Astrocyte (in vitro differentiated cells and primary cell): ENCODE data around the gene PRR29. TPM values are rescaled to one million over a fixed set of nuclear protein-coding genes. Genes with fewer than 3 reads are reported as not detected.
"Not testable (repeated sequence)": the region's sequence is repeated elsewhere in the genome, so short reads cannot be mapped to it uniquely, and the experiment has no call there.

Experiments
- DNase-seq: peaks from one replicate; pipeline ENCODE4 v3.0.0-alpha.2; 2010; ENCODE audit warnings: low read depth
- FAIRE-seq: peaks from 2 replicates; lab custom pipeline; 2011; peaks lifted over from hg19 to GRCh38; lab: Jason Lieb, UNC
- H2AFZ ChIP-seq: 2 replicates; pipeline ENCODE4 v1.6.0; 2012; ENCODE audit warnings: low read depth, low read length, inconsistent platforms
- H3K27ac ChIP-seq: 2 replicates; pipeline ENCODE4 v1.5.1; 2011; ENCODE audit warnings: low read depth, low read length, inconsistent platforms
- H3K27me3 ChIP-seq: 2 replicates; pipeline ENCODE4 v1.6.0; 2011; ENCODE audit warnings: low read length, inconsistent platforms; ENCODE audit not compliant: insufficient read depth
- H3K36me3 ChIP-seq: 2 replicates; pipeline ENCODE4 v1.5.1; 2011; ENCODE audit warnings: low read length, inconsistent platforms; ENCODE audit not compliant: insufficient read depth
- H3K4me1 ChIP-seq: 2 replicates; pipeline ENCODE4 v1.5.1; 2011; ENCODE audit warnings: low read length, inconsistent platforms; ENCODE audit not compliant: insufficient read depth
- H3K4me2 ChIP-seq: 2 replicates; pipeline ENCODE4 v1.6.0; 2012; ENCODE audit warnings: low read length, inconsistent platforms
- H3K4me3 ChIP-seq: 2 replicates; pipeline ENCODE4 v1.5.1; 2011; ENCODE audit warnings: low read depth, mild to moderate bottlenecking, low read length, inconsistent platforms; ENCODE audit not compliant: insufficient read depth
- H3K79me2 ChIP-seq: 2 replicates; pipeline ENCODE4 v1.6.0; 2012; ENCODE audit warnings: mild to moderate bottlenecking, low read length, inconsistent platforms; ENCODE audit not compliant: insufficient read depth
- H3K9ac ChIP-seq: 2 replicates; pipeline ENCODE4 v1.6.0; 2012; ENCODE audit warnings: mild to moderate bottlenecking, low read length, inconsistent platforms
- H3K9me3 ChIP-seq: 2 replicates; pipeline ENCODE4 v1.5.1; 2012; ENCODE audit warnings: low read depth, mild to moderate bottlenecking, low read length, inconsistent platforms; ENCODE audit not compliant: insufficient read depth
- H4K20me1 ChIP-seq: 2 replicates; pipeline ENCODE4 v1.6.0; 2012; ENCODE audit warnings: low read length, inconsistent platforms; ENCODE audit not compliant: insufficient read depth
- H3K27ac Mint-ChIP-seq: one replicate; pipeline ENCODE4 v1.8.0; 2021; ENCODE audit warnings: mild to moderate bottlenecking, mixed read lengths; ENCODE audit not compliant: unreplicated experiment
- H3K27me3 Mint-ChIP-seq: one replicate; pipeline ENCODE4 v1.8.0; 2021; ENCODE audit warnings: low read depth, mixed read lengths; ENCODE audit not compliant: unreplicated experiment
- H3K36me3 Mint-ChIP-seq: one replicate; pipeline ENCODE4 v1.8.0; 2021; ENCODE audit warnings: low read depth, mixed read lengths; ENCODE audit not compliant: unreplicated experiment
- H3K4me1 Mint-ChIP-seq: one replicate; pipeline ENCODE4 v1.8.0; 2021; ENCODE audit warnings: low read depth, mixed read lengths; ENCODE audit not compliant: unreplicated experiment
- H3K4me3 Mint-ChIP-seq: one replicate; pipeline ENCODE4 v1.8.0; 2021; ENCODE audit warnings: mild to moderate bottlenecking, moderate library complexity, mixed read lengths; ENCODE audit not compliant: unreplicated experiment
- H3K9me3 Mint-ChIP-seq: one replicate; pipeline ENCODE4 v1.8.0; 2021; ENCODE audit warnings: mild to moderate bottlenecking, mixed read lengths; ENCODE audit not compliant: unreplicated experiment
- CTCF ChIP-seq: IDR thresholded peaks from 2 replicates; pipeline ENCODE4 v1.5.1; 2011; ENCODE audit warnings: low read depth, mild to moderate bottlenecking, inconsistent platforms, low read length, moderate library complexity; ENCODE audit not compliant: insufficient read depth
- EZH2 ChIP-seq: IDR thresholded peaks from 2 replicates; pipeline ENCODE4 v1.6.1; 2012; ENCODE audit warnings: mild to moderate bottlenecking, low read length, inconsistent platforms; ENCODE audit not compliant: insufficient read depth
- total RNA-seq: library from RNA; stranded (reverse); gene quantifications from 2 replicates; pipeline ENCODE4 v1.2.1, GENCODE V29; 2021

PRR29 gene
- total RNA-seq, 1 donor from 2014 or later = 0.54 TPM

GRCh38 chr17:64017381-64017980, 19.3 kb downstream of the PRR29 start:
- H3K4me2 ChIP-seq = no peak overlapping the region
- no peaks in the 10 kb centered on the region for H3K4me1 ChIP-seq
- H3K79me2 ChIP-seq = no peaks in the 10 kb centered on the region
- Mint-ChIP-seq H3K27ac (no peak overlapping the region), H3K4me1 (peaks cover 3% of the 10 kb centered on the region), H3K4me3 (no peak overlapping the region), H3K27me3 (peaks cover 6% of the 10 kb centered on the region), H3K36me3 (no peaks in the 10 kb centered on the region), H3K9me3 (no peaks in the 10 kb centered on the region)
- H4K20me1 ChIP-seq = no peaks in the 10 kb centered on the region
- H3K27ac ChIP-seq = no peak overlapping the region
- TF ChIP-seq CTCF (no peak), EZH2 (no peak)
- no peak overlapping the region for H3K9ac ChIP-seq
- H3K36me3 ChIP-seq = no peaks in the 10 kb centered on the region
- no peak overlapping the region for H2AFZ ChIP-seq
- DNase-seq (no peak), FAIRE-seq (no peak)
- H3K27me3 ChIP-seq = peaks cover 11% of the 10 kb centered on the region
- H3K9me3 ChIP-seq = no peaks in the 10 kb centered on the region
- H3K4me3 ChIP-seq = no peak overlapping the region

- H3K4me1 Mint-ChIP-seq, H3K4me3 Mint-ChIP-seq, H4K20me1 ChIP-seq, H3K27me3 Mint-ChIP-seq, H3K9me3 ChIP-seq, H3K4me2 ChIP-seq, DNase-seq, H3K9me3 Mint-ChIP-seq, H3K79me2 ChIP-seq, H2AFZ ChIP-seq, H3K36me3 Mint-ChIP-seq, FAIRE-seq, H3K4me3 ChIP-seq, H3K27ac ChIP-seq, H3K27ac Mint-ChIP-seq, H3K4me1 ChIP-seq, H3K36me3 ChIP-seq, H3K9ac ChIP-seq: not testable (repeated sequence)
- peaks cover 11% of the 10 kb centered on the region for H3K27me3 ChIP-seq
These were observed 21.4 kb downstream of the PRR29 start for GRCh38 chr17:64019551-64019961.

GRCh38 chr17:64020056-64020766, 22.1 kb downstream of the PRR29 start, which contains the start of gene ICAM2:
Gene ICAM2 (minus strand): TSS chr17:64020633. CDS start chr17:64006691, 13,942 bp downstream.
- Histone ChIP-seq H3K4me1 (no peaks in the 10 kb centered on the region), H3K36me3 (no peaks in the 10 kb centered on the region), H3K9ac (no peak within 1 kb of the TSS), H4K20me1 (no peaks in the 10 kb centered on the region), H2AFZ (peak within 1 kb of the TSS; percentile 41), H3K4me2 (no peak within 1 kb of the TSS), H3K79me2 (no peaks in the 10 kb centered on the region), H3K27ac (no peak within 1 kb of the TSS), H3K27me3 (peaks cover 11% of the 10 kb centered on the region), H3K4me3 (no peak within 1 kb of the TSS), H3K9me3 (no peaks in the 10 kb centered on the region)
- no peak within 1 kb of the TSS for H3K4me3 Mint-ChIP-seq
- DNase-seq (no peak), FAIRE-seq (no peak)
- no peaks in the 10 kb centered on the region for H3K36me3 Mint-ChIP-seq
- TF ChIP-seq EZH2 (no peak), CTCF (no peak)
- no peak within 1 kb of the TSS for H3K27ac Mint-ChIP-seq
- peaks cover 7% of the 10 kb centered on the region for H3K27me3 Mint-ChIP-seq
- no peaks in the 10 kb centered on the region for H3K4me1 Mint-ChIP-seq
- H3K9me3 Mint-ChIP-seq = no peaks in the 10 kb centered on the region
